ENCODE data around the gene COX4I1.

DNA sequence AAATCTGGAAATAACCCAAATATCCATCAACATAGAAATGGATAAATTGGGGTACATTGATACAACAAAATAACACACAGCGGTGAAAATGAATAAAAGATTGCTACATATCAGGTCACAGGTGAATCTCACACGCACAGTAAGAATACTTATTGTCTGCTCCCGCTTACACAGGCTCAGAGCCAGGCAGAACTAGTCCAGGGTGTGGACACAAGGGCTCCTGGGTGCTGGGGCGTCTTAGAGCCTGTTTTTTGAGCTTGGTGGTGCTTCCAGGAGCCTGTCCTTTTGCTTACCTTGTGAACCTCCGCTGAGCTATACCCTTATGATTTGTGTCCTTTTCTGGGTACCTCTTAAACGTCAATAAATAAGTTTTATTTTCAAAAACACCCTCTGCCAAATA is 28.8 kb upstream of the COX4I1 start:
- TF ChIP-seq FOXA1 (IDR thresholded peaks at IDR 0.05) (no peak), NFRKB (IDR thresholded peaks at IDR 0.05) (no peak), HDGF (IDR thresholded peaks at IDR 0.05; ENCODE audit: borderline replicate concordance) (no peak)

Data from HEK293T (cell line).